Measurements from ENCODE around the gene ANXA8L1. TPM values are rescaled to one million over a fixed set of nuclear protein-coding genes. Genes with fewer than 3 reads are reported as not detected.
"Not testable (repeated sequence)": the region's sequence is repeated elsewhere in the genome, so short reads cannot be mapped to it uniquely, and the experiment has no call there.

ANXA8L1 gene
- polyA plus RNA-seq, 1 donor (not counting 4 experiments of a cell fraction or from before 2014, with no cell fraction given): 495 TPM

- H3K9me3 ChIP-seq (ENCODE audit: control insufficient read depth, low read depth, low read length); DNase-seq (ENCODE audit: low read depth, low spot score); H3K9me1 ChIP-seq (ENCODE audit: control insufficient read depth, extremely low read depth, insufficient read depth, low read length); H3K4me3 ChIP-seq (ENCODE audit: control insufficient read depth in 2 of 3, extremely low read depth in 1 of 3, insufficient read depth in 2 of 3, low read depth in 1 of 3, low read length in 3 of 3); H2AFZ ChIP-seq (ENCODE audit: control insufficient read depth, low read length); dilution Hi-C loops (cut with MboI; ENCODE audit: extremely low pct_ligation_motif_present, low sequenced_read_pairs); H3K79me2 ChIP-seq (ENCODE audit: control insufficient read depth, insufficient read depth, low read length); H3K4me1 ChIP-seq (ENCODE audit: control insufficient read depth, extremely low read depth, insufficient read depth, low read length); H3K9ac ChIP-seq (ENCODE audit: control insufficient read depth, extremely low read depth, insufficient read depth, low read length); H4K20me1 ChIP-seq (ENCODE audit: control insufficient read depth, extremely low read depth, insufficient read depth, low read length); FAIRE-seq; H3K27ac ChIP-seq (ENCODE audit: control insufficient read depth, insufficient read depth, low read length); H3K36me3 ChIP-seq (ENCODE audit: control insufficient read depth in 2 of 2, extremely low read depth in 1 of 2, insufficient read depth in 2 of 2, low read length in 2 of 2); H3K27me3 ChIP-seq (ENCODE audit: control insufficient read depth, extremely low read depth, insufficient read depth, low read length); H3K4me2 ChIP-seq (ENCODE audit: control insufficient read depth, extremely low read depth, insufficient read depth, low read depth, low read length): not testable (repeated sequence)
Measured at GRCh38 chr10:46391422-46391821, 15.8 kb downstream of the ANXA8L1 start.

- Histone ChIP-seq H3K4me2 (ENCODE audit: control insufficient read depth, extremely low read depth, insufficient read depth, low read depth, low read length) (peak overlapping the region; percentile 27), H3K9ac (ENCODE audit: control insufficient read depth, extremely low read depth, insufficient read depth, low read length) (peak overlapping the region; percentile 41), H3K4me1 (ENCODE audit: control insufficient read depth, extremely low read depth, insufficient read depth, low read length) (peaks cover 11% of the 10 kb centered on the region), H3K27ac (ENCODE audit: control insufficient read depth, insufficient read depth, low read length) (peak overlapping the region; percentile 75)
- H3K27me3 ChIP-seq (ENCODE audit: control insufficient read depth, extremely low read depth, insufficient read depth, low read length); H3K9me3 ChIP-seq (ENCODE audit: control insufficient read depth, low read depth, low read length); H2AFZ ChIP-seq (ENCODE audit: control insufficient read depth, low read length); H3K4me3 ChIP-seq (ENCODE audit: control insufficient read depth in 2 of 3, extremely low read depth in 1 of 3, insufficient read depth in 2 of 3, low read depth in 1 of 3, low read length in 3 of 3); H3K79me2 ChIP-seq (ENCODE audit: control insufficient read depth, insufficient read depth, low read length); H3K9me1 ChIP-seq (ENCODE audit: control insufficient read depth, extremely low read depth, insufficient read depth, low read length); FAIRE-seq; H4K20me1 ChIP-seq (ENCODE audit: control insufficient read depth, extremely low read depth, insufficient read depth, low read length); H3K36me3 ChIP-seq (ENCODE audit: control insufficient read depth in 2 of 2, extremely low read depth in 1 of 2, insufficient read depth in 2 of 2, low read length in 2 of 2); dilution Hi-C loops (cut with MboI; ENCODE audit: extremely low pct_ligation_motif_present, low sequenced_read_pairs): not testable (repeated sequence)
- peak; percentile 40 for DNase-seq (ENCODE audit: low read depth, low spot score)
Measured at GRCh38 chr10:46396441-46397279, 21.1 kb downstream of the ANXA8L1 start.

GRCh38 chr10:46397767-46398166 lies 22.2 kb downstream of the ANXA8L1 start:
- dilution Hi-C loops (cut with MboI; ENCODE audit: extremely low pct_ligation_motif_present, low sequenced_read_pairs); DNase-seq (ENCODE audit: low read depth, low spot score); H4K20me1 ChIP-seq (ENCODE audit: control insufficient read depth, extremely low read depth, insufficient read depth, low read length); H3K27me3 ChIP-seq (ENCODE audit: control insufficient read depth, extremely low read depth, insufficient read depth, low read length); H2AFZ ChIP-seq (ENCODE audit: control insufficient read depth, low read length); H3K9me1 ChIP-seq (ENCODE audit: control insufficient read depth, extremely low read depth, insufficient read depth, low read length); H3K79me2 ChIP-seq (ENCODE audit: control insufficient read depth, insufficient read depth, low read length); H3K9me3 ChIP-seq (ENCODE audit: control insufficient read depth, low read depth, low read length); FAIRE-seq; H3K36me3 ChIP-seq (ENCODE audit: control insufficient read depth in 2 of 2, extremely low read depth in 1 of 2, insufficient read depth in 2 of 2, low read length in 2 of 2): not testable (repeated sequence)
- Histone ChIP-seq H3K4me3 (ENCODE audit: control insufficient read depth in 2 of 3, extremely low read depth in 1 of 3, insufficient read depth in 2 of 3, low read depth in 1 of 3, low read length in 3 of 3) (peak overlapping the region in 1 of 3 experiments; percentile 16), H3K4me1 (ENCODE audit: control insufficient read depth, extremely low read depth, insufficient read depth, low read length) (peaks cover 11% of the 10 kb centered on the region), H3K4me2 (ENCODE audit: control insufficient read depth, extremely low read depth, insufficient read depth, low read depth, low read length) (peak overlapping the region; percentile 56), H3K9ac (ENCODE audit: control insufficient read depth, extremely low read depth, insufficient read depth, low read length) (peak overlapping the region; percentile 67), H3K27ac (ENCODE audit: control insufficient read depth, insufficient read depth, low read length) (peak overlapping the region; percentile 75)

GRCh38 chr10:46398212-46398886 lies 22.8 kb downstream of the ANXA8L1 start:
- Histone ChIP-seq H3K9ac (ENCODE audit: control insufficient read depth, extremely low read depth, insufficient read depth, low read length) (peak overlapping the region; percentile 80), H3K27ac (ENCODE audit: control insufficient read depth, insufficient read depth, low read length) (peak overlapping the region; percentile 76), H2AFZ (ENCODE audit: control insufficient read depth, low read length) (peak overlapping the region; percentile 46), H3K4me3 (ENCODE audit: control insufficient read depth in 2 of 3, extremely low read depth in 1 of 3, insufficient read depth in 2 of 3, low read depth in 1 of 3, low read length in 3 of 3) (peak overlapping the region; percentile 41 to 76 (median 69)), H3K4me1 (ENCODE audit: control insufficient read depth, extremely low read depth, insufficient read depth, low read length) (peaks cover 11% of the 10 kb centered on the region), H3K4me2 (ENCODE audit: control insufficient read depth, extremely low read depth, insufficient read depth, low read depth, low read length) (peak overlapping the region; percentile 73)
- H4K20me1 ChIP-seq (ENCODE audit: control insufficient read depth, extremely low read depth, insufficient read depth, low read length); H3K9me1 ChIP-seq (ENCODE audit: control insufficient read depth, extremely low read depth, insufficient read depth, low read length); H3K79me2 ChIP-seq (ENCODE audit: control insufficient read depth, insufficient read depth, low read length); FAIRE-seq; H3K9me3 ChIP-seq (ENCODE audit: control insufficient read depth, low read depth, low read length); H3K36me3 ChIP-seq (ENCODE audit: control insufficient read depth in 2 of 2, extremely low read depth in 1 of 2, insufficient read depth in 2 of 2, low read length in 2 of 2); dilution Hi-C loops (cut with MboI; ENCODE audit: extremely low pct_ligation_motif_present, low sequenced_read_pairs); H3K27me3 ChIP-seq (ENCODE audit: control insufficient read depth, extremely low read depth, insufficient read depth, low read length); DNase-seq (ENCODE audit: low read depth, low spot score): not testable (repeated sequence)

- H2AFZ ChIP-seq (ENCODE audit: control insufficient read depth, low read length); H3K9me3 ChIP-seq (ENCODE audit: control insufficient read depth, low read depth, low read length); H3K9me1 ChIP-seq (ENCODE audit: control insufficient read depth, extremely low read depth, insufficient read depth, low read length); dilution Hi-C loops (cut with MboI; ENCODE audit: extremely low pct_ligation_motif_present, low sequenced_read_pairs); H3K27me3 ChIP-seq (ENCODE audit: control insufficient read depth, extremely low read depth, insufficient read depth, low read length); H3K4me1 ChIP-seq (ENCODE audit: control insufficient read depth, extremely low read depth, insufficient read depth, low read length); H3K9ac ChIP-seq (ENCODE audit: control insufficient read depth, extremely low read depth, insufficient read depth, low read length); H4K20me1 ChIP-seq (ENCODE audit: control insufficient read depth, extremely low read depth, insufficient read depth, low read length); H3K36me3 ChIP-seq (ENCODE audit: control insufficient read depth in 2 of 2, extremely low read depth in 1 of 2, insufficient read depth in 2 of 2, low read length in 2 of 2); H3K4me2 ChIP-seq (ENCODE audit: control insufficient read depth, extremely low read depth, insufficient read depth, low read depth, low read length); DNase-seq (ENCODE audit: low read depth, low spot score); H3K27ac ChIP-seq (ENCODE audit: control insufficient read depth, insufficient read depth, low read length); H3K4me3 ChIP-seq (ENCODE audit: control insufficient read depth in 2 of 3, extremely low read depth in 1 of 3, insufficient read depth in 2 of 3, low read depth in 1 of 3, low read length in 3 of 3); FAIRE-seq: not testable (repeated sequence)
- peaks cover 13% of the 10 kb centered on the region for H3K79me2 ChIP-seq (ENCODE audit: control insufficient read depth, insufficient read depth, low read length)
Measured at GRCh38 chr10:46409556-46409955, 34.0 kb downstream of the ANXA8L1 start.

All from keratinocyte (primary cell).